ENCODE data around the gene C19orf44. TPM values are rescaled to one million over a fixed set of nuclear protein-coding genes. Genes with fewer than 3 reads are reported as not detected.
A peak's percentile ranks its signal among the peaks of the same experiment; 100 is the strongest.
"Not testable (repeated sequence)": the region's sequence is repeated elsewhere in the genome, so short reads cannot be mapped to it uniquely, and the experiment has no call there.

The C19orf44 gene
- total RNA-seq, 1 donor from 2014 or later, result 3.3 TPM

DNA sequence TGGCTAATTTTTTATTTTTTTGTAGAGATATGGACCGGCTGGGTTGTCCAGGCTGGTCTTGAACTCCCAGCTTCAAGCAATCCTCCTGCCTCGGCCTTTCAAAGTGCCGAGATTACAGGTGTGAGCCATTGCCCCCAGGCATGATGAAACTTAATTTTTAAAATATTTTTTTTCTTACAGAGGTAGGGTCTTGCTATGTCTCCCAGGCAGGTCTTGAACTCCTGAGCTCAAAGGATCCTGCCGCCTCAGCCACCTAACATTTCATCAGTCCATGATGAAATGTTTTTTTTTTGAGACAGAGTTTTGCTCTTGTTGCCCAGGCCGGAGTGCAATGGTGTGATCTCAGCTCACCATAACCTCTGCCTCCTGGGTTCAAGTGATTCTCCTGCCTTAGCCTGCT, 12.4 kb downstream of the C19orf44 start:
- ATAC-seq (no peak), DNase-seq (ENCODE audit: missing footprints) (no peak)
- intact Hi-C loops (cut with DNase I), result no loop called here

DNA sequence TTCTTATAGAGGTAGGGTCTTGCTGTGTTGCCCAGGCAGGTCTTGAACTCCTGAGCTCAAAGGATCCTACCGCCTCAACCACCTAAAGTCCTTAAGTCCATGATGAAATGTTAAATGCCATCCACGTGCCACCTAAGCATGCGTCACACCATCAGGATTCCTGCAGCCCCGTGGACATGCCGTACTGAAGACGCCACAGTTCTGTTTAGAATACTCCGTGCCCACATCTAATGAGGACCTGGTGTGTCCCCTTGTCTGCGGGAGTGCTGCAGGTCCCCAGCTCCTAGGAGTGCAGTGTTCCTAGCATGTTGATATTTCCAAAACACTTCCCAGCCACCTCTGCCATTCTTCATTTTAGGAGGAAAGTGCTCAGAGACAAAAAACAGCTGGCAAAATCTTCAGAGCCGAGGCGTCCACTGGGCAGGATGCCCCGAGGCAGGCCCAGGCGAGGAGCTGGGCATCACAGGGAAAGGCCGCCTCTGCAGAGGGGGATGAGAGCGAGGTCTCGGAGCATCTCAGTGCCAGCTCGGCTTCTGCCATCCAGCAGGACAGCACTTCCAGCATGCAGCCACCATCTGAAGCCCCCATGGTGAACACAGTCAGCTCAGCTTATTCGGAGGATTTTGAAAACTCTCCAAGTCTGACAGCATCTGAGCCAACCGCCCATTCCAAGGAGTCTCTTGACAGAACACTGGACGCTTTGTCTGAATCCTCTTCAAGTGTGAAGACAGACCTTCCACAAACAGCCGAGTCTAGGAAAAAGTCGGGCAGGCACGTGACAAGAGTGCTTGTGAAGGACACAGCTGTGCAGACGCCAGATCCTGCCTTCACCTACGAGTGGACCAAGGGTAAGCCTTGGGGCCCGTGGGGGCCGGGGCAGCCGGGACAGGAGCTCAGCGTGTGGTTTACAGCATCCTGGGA, 13.2 kb downstream of the C19orf44 start:
- peak; percentile 87 for ATAC-seq
- DNase-seq (ENCODE audit: missing footprints), result no peak
- intact Hi-C loops (cut with DNase I), result no loop called here

DNA sequence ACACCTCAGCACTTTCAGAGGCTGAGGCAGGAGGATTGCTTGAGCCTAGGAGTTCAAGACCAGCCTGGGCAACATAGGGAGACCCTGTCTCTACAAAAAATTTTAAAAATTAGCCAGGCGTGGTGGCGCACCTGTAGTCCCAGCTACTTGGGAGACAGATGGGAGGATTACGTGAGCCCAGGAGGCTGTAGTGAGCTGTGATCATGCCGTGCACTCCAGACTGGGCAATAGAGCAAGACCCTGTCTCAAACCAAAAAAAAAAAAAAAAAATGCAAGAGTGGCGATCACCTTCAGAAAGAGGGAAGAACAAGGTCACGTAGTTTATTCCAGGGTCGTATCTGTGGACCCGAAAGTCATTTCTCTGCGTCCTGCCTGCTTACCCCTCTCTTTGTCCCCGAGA, 16.4 kb downstream of the C19orf44 start:
- ATAC-seq; intact Hi-C loops (cut with DNase I): not testable (repeated sequence)

DNA sequence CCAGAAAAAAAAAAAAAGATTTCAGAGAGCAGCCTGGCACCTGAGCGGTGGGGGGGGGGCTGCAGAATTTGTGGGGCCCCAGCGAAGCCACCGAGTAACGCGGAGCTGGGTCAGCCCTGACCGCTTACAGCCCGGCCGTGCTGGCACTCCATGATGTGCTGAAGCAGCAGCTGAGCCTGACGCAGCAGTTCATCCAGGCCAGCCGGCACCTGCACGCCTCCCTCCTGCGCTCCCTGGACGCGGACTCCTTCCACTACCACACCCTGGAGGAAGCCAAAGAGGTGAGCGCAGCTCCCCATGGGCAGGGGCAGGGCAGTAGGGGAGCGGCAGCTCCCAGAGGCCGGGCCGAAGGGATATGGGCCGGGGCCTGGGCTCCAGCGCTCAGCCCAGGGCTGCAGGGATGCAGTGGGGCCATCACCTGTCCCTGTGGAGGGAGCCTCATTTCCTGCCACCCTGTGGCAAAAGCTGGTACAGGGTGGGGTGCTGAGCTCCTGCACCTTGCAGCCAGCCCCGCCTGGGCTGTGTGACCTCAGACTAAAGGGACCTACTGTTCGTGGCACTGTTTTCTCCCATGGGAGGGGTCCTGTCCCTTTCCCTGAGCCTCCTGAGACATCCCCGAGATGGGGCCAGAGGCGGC, 18.3 kb downstream of the C19orf44 start:
- intact Hi-C loops (cut with DNase I), result no loop called here
- DNase-seq (ENCODE audit: missing footprints), result no peak
- ATAC-seq, result no peak

More for the DNA sequence above, 16.4 kb downstream of the C19orf44 start:
- DNase-seq (ENCODE audit: missing footprints), result not testable (repeated sequence)

DNA sequence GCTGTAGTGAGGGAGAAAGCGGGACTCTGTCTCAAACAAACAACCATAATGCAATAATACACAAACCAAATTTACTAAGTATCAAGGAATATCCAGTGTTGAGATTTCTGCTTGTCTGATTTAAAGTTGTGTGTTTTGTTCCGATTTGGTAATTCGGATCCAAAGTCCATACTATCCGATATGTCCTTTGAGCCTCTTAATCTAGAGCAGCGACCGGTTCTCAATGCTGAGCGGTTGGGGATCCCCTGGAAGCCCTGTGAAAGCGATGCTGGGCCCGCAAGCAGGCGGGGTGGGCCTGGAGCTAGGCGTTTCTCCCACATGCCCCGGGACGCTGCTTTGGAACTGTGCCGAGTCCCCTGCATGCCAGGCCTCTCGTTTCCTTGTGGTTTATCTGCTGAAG, 20.2 kb downstream of the C19orf44 start:
- ATAC-seq (no peak), DNase-seq (ENCODE audit: missing footprints) (no peak)
- intact Hi-C loops (cut with DNase I), result no loop called here

DNA sequence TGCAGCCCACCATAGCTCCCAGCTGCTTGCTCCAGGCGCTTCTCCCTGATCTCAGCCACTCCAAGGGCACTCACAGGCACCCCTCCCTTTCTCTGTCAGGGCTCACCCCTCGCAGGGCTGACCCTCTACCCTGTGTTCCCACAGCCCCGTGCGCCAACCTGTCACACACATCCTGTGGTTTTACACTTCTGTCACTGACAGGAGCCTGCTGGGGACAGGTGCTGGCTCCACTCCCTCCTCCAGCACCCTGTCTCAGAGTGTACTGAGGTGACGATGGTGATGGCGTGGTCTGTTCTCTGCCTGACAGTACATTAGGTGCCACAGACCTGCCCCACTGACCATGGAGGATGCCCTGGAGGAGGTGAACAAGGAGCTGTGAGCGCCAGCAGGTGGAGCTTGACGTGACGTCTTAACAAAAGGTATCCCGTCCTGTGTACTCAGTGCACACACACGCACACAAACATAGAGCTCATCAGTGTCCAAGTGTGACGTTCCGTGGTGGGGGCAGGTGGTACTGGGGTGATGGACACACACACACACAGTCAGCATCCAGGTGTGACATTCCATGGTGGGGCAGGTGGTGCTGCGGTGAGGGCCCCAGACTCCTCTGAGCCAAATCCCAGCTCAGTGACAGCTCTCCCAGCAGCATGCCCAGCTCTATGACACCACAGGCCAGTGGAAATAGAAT, 20.9 kb downstream of the C19orf44 start:
- no peak for ATAC-seq
- DNase-seq (ENCODE audit: missing footprints), result no peak
- intact Hi-C loops (cut with DNase I), result no loop called here

DNA sequence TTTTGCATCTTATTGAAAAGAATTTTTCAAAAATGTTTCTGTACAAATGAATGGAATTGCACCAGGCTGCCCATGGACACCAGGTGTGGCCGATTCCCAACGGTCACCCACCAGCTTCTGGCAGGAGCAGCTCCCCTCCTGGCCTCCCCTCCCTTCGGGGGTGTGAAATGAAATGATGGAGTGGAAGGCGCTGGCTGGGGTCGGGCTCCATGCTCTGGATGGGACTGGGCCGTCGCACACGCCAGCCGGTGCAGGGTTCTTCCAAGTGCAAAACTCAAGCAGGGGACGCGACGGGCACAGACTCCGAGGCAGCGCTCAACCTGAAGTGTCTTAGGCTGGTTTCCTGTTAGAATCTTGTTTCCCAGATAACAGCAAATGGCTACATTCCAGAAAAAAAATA, 21.9 kb downstream of the C19orf44 start:
- no peak for DNase-seq (ENCODE audit: missing footprints)
- intact Hi-C loops (cut with DNase I), result no loop called here
- ATAC-seq, result no peak

DNA sequence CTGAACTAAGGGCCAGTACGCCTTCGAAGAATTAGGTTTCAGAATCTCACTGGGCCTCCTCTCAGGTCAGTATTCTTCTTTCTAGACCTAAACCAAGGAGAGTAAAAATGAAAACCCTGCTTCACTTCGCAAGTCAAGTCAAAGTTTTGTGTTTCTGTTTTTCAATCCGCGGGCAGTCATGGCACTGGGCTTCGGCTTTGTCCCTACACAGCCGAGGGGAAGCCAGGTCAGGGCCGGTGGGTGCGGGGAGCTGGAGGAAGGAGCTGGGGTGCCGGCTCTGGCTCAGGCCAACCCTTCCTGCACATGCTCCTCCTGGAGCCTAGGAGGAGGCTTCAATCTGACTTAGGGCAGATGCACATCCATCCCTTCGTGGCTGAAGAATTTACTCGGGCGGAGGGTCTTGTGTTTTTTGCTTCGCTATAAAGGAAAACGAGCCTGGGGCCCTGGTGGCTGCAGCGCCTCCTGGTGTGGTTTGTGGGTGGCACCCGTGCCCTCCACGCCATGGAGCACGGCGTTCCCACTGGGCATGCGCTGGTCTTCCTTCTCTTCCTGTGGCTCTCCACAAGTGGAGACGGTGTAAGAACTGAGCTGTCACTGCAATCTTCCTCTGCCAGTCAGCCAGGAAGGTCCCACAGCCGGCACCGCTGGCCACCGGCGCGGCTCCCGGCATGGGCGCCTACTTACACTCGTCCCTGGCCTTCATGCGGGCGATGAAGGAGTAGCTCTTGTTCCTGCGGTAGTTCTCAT, 22.5 kb downstream of the C19orf44 start:
- ATAC-seq (no peak), DNase-seq (ENCODE audit: missing footprints) (no peak)
- intact Hi-C loops (cut with DNase I), result no loop called here

DNA sequence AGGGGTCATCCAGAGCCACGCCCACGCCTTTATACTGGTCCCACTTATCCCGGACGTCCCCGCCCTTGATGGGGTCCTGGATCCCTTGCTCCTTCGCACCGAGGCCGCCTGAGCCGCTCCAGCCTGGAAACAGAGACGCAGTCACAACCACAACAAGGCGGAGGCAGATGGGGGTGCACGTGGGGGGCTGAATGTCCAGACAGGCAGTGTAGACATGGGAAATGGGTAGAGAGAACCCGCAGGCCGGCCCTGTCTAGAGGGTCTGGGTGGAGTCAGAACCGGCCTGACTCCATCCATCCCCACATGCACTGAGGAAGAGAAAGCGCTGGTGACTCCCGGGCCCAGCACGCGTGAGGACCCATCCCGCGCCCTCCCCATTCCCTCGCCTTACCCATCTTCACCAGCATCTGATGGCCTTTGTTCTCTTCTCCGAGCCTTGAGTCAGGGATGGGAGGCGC, 23.1 kb downstream of the C19orf44 start:
- DNase-seq (ENCODE audit: missing footprints) (no peak), ATAC-seq (no peak)
- intact Hi-C loops (cut with DNase I), result no loop called here

DNA sequence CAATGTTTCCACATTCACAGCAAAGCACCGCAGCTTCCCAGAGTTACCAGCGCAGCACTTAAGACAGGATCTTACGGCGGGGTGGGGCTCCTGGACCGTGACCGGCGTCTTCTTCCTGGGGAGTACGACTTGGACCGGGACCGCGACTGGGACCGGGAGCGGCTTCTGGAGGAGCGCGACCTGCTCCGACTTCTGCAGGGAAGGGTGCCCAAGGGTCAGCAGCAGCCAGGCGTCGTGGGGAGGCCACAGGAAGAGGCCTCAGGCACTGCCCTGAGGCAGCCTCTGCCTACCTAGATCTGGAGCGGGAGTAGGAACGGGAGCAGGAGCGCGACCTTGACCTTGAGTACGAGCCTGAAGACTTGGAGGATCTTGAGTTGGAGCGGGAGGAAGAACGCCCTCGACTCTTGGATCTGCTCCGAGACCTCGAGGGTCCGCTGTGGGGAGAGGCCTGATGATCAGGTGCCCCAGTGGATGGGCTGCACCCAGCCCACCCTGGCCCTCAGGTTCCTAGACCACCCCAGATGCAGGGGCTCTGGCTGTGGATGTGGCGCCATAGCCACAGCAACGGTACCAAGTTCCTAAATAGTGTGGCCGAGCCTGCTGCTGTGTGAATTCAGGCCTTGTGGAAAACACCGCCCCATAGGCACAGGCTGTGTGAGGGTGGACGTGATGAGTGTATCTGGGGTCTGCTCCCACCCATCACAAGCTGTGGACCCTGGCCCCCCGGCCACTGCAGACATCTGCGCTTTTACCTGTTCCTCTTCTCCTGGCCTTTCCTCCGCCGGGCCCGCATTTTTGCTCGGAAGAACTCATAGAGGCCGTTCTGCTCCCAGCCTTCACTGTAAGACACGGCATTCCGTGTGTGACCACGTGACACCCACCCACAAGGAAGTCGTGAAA, 24.1 kb downstream of the C19orf44 start:
- ATAC-seq (no peak), DNase-seq (ENCODE audit: missing footprints) (no peak)
- intact Hi-C loops (cut with DNase I), result no loop called here

DNA sequence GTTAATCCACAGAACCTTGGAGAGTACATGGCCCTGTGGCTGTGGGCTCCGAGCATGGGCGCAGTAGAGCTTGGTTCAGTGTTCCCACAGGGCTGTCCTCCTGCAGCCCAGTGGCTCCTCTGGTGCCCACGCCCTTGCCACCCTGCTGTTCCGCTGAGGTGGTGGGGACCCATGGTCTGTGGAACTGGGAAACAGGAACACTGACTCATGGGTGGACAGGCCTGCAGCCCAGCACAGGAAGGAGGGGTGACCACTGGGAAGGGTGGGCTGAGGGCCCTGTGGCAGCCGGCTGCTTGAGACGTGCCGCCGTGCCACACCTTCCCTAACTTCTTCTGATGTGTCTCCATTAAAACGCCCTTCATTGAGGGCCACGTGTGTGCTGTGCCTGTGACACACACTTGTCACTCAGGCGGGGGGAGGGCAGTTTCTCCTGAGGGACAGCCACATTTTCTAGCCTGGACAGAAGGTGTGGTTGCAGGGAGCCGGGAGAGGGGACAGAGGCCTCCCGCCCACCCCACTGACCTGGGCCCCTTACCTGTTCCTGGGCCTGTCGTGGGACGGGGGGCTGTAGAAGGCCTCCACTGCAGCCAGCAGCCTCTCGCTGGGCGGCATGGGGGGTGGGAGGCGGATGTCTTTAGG, 24.9 kb downstream of the C19orf44 start:
- intact Hi-C loops (cut with DNase I), result no loop called here
- ATAC-seq (no peak), DNase-seq (ENCODE audit: missing footprints) (no peak)

DNA sequence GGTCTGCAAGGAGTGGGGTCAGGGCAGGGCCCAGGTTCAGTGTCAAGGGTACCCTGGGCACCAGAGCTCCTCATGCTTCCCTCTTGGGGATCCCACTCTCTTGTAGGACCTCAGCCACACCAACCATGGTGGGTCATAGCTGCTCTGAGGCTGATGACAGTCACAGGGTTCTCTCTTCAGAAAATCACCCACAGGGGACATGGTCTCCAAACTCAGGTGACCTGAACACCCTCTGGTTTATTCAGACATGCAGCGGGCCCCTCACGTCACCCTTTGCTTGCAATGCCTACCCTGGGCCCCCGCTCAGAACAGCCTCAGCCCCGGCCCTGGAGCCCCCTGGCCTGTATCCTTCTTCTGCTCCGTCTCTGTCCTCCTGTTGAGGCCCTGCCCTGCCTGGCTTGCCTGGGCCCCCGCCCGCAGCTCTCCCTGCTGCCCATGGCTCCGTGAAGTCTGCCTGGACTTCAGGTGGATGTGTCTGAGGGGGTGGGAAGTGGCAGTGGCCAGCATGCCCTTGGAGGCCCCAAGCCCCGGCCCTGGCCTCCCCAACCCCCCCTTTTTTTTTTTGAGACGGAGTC, 25.6 kb downstream of the C19orf44 start:
- no peak for ATAC-seq
- DNase-seq (ENCODE audit: missing footprints), result no peak
- intact Hi-C loops (cut with DNase I), result no loop called here

DNA sequence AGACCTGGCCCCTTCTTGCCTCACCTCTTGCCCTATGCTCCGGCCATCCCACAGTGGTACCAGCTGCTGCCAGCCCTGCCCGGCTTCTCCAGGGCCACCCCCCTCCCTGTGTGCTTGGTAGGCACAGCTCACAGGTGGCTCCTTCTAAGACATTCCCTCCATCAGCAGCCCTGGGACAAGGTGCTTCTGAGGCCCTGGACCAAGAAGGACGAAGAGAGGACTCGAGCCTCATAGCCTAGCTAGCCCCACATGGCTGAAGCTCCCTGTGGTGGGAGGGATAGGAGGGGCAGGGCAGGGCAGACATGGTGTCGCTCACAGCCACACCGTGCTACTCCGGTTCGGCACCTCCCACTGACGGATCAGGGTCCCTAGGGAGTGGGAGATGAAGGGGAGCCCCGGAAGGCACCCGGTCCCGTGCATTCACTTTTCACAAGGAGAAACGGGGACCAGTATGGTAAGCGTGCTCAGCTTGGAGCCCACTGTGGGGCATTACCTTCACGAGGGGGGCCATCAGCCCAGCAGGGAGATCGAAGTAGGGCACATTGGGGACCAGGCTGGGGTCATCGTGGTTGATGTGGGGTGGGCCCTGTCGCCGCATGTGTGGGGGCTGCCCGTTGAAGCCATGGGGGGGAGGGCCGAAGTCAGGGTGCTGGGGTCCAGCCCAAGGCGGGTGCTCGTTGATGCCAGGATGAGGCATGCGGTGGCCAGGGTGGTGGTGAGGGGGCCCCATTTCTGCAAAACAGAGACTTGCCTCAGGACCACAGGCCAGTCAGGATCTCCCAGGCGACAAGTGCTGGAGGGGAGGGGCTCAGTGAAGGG, 26.6 kb downstream of the C19orf44 start:
- intact Hi-C loops (cut with DNase I), result no loop called here
- ATAC-seq, result no peak
- no peak for DNase-seq (ENCODE audit: missing footprints)

DNA sequence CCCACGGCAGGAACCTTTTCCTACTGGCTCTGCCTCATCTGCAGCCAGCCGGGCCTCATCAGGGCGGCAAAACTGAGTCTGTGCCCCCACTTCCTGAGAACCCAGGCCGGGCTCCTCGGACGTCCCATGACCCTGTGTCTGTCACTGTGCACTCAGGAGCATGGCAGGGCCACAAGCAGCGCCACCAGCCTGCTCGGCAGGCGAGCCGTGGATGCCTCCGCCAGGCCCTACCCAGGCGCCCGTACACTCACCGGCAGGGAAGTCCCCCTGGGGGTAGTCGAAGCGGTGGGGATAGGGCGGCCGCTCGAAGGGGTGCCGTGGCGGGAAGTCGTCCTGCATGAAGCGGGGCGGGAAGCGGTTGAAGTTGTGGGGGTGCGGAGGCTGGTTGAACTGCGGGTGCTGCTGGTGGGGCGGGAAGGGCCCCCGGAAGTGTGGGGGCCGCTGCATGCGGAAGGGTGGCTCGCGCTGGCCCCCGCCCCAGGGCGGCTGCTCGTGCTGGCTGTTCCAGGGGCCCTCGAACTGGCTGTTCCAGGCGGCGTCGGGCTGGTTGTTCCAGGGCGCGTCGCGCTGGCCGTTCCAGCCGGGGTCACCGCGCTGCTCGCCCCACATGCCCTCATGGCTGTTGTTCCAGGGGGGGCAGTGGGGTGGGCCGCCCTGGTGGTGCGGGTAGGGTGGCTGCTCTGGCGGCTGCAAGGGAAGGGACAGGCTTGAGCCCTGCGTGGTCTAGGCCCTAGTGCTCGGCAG, 29.0 kb downstream of the C19orf44 start:
- DNase-seq (ENCODE audit: missing footprints) (no peak), ATAC-seq (no peak)
- intact Hi-C loops (cut with DNase I), result no loop called here

DNA sequence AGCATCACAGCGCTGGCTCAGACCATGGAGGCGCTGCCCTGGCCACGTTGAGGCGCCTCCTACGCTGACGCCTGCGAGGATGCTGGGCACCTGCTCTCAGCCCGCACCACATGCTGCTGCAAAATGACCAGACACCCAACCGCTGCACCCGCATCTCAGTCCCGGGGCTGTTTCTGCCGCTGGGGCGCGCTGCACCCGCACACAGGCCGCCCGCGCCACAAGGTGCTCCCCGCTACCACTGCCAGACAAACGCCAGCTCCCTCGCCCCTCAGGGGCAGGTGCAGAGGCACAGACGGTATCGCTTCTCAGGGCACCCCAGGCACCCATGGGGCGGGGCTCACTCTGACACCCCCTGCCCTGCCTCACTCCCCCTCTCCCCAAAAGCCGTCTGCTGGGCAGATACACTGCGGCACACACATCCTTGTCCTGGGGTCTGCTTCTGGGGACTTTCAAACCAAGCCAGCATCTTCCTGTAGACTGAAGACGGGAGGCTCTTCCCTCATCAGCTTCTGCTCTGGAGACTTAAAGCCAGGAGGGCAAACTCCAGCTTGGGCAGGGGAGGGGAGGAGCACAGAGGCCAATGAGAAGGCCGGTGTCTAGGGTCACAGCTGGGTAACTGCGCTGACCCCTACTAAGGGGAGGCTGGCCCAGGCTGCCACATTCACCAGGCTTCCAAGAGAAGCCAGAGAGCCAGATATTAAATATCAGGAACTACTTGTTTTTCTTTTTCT, 29.7 kb downstream of the C19orf44 start:
- intact Hi-C loops (cut with DNase I), result no loop called here
- DNase-seq (ENCODE audit: missing footprints), result no peak
- ATAC-seq, result no peak

All from Right ventricle myocardium inferior (tissue), 1 donor.